H1 (cell line): Measurements from ENCODE around the gene SH3GL1. TPM values are rescaled to one million over a fixed set of nuclear protein-coding genes. Genes with fewer than 3 reads are reported as not detected.
A peak's percentile ranks its signal among the peaks of the same experiment; 100 is the strongest.

Source experiments
- CTCF ChIA-PET: fragments of 300-600 bp; sonication (Branson Sonifier 250); formaldehyde crosslinking; loops from one replicate; lab custom pipeline; 2021; ENCODE audit not compliant: partially characterized antibody; lab: Charles Lee
- POLR2A ChIA-PET: fragments of 300-600 bp; sonication (Branson Sonifier 250); formaldehyde crosslinking; loops from one replicate; lab custom pipeline; 2021; ENCODE audit warnings: inconsistent platforms; ENCODE audit not compliant: partially characterized antibody; lab: Charles Lee
- DNase-seq, 2 experiments: peaks; one replicate each; pipeline versions ENCODE4 v3.0.0 to v3.0.0-alpha.2; 2010 to 2022; ENCODE audit warnings: low spot score in 2 of 2, low read depth in 1 of 2, mixed read lengths in 1 of 2
- FAIRE-seq: peaks from 2 replicates; lab custom pipeline; 2011; peaks lifted over from hg19 to GRCh38; lab: Jason Lieb, UNC
- H2AFZ ChIP-seq: 2 replicates; pipeline ENCODE4 v1.8.1; 2012; ENCODE audit warnings: low read length, inconsistent platforms
- H2AK5ac ChIP-seq: 2 replicates; pipeline ENCODE4 v1.6.1; 2013; ENCODE audit warnings: low read depth, low read length
- H2BK120ac ChIP-seq: replicated peaks from 2 replicates; pipeline ENCODE3; 2013; ENCODE audit warnings: low read depth, low read length, inconsistent platforms
- H2BK12ac ChIP-seq: 2 replicates; pipeline ENCODE4 v1.6.1; 2013; ENCODE audit warnings: low read depth, low read length
- H2BK15ac ChIP-seq: 2 replicates; pipeline ENCODE4 v1.6.1; 2013; ENCODE audit warnings: low read length
- H2BK20ac ChIP-seq: 2 replicates; pipeline ENCODE4 v1.6.1; 2013; ENCODE audit warnings: low read length
- H2BK5ac ChIP-seq: 2 replicates; pipeline ENCODE4 v1.6.1; 2013; ENCODE audit warnings: low read depth, low read length
- H3K14ac ChIP-seq: 2 replicates; pipeline ENCODE4 v1.6.1; 2013; ENCODE audit warnings: inconsistent platforms; ENCODE audit not compliant: insufficient read length
- H3K18ac ChIP-seq: 2 replicates; pipeline ENCODE4 v1.6.1; 2013; ENCODE audit warnings: low read length; ENCODE audit errors: extremely low read depth
- H3K23ac ChIP-seq: 2 replicates; pipeline ENCODE4 v1.6.1; 2013; ENCODE audit warnings: inconsistent platforms; ENCODE audit not compliant: insufficient read length
- H3K23me2 ChIP-seq: 2 replicates; pipeline ENCODE4 v1.6.1; 2013; ENCODE audit warnings: low read depth, low read length
- H3K27ac ChIP-seq: 2 replicates; pipeline ENCODE4 v1.6.1; 2011; ENCODE audit warnings: low read depth, low read length, inconsistent platforms
- H3K27me3 ChIP-seq, 4 experiments: replicated peaks in 1 of 4; 1 replicate in 1 of 4; 2 replicates in 3 of 4; pipeline versions ENCODE4 v1.6.1 to v1.8.1; 2011 to 2013; ENCODE audit warnings: low read length in 3 of 4, mild to moderate bottlenecking in 3 of 4, inconsistent platforms in 2 of 4, mixed read lengths in 2 of 4, moderate library complexity in 1 of 4; ENCODE audit not compliant: control insufficient read depth in 3 of 4, insufficient read depth in 3 of 4; ENCODE audit errors: extremely low read depth in 1 of 4
- H3K36me3 ChIP-seq, 4 experiments: 2 replicates each; pipeline versions ENCODE4 v1.6.1 to v1.8.1; 2011 to 2013; ENCODE audit warnings: mild to moderate bottlenecking in 4 of 4, low read length in 3 of 4, moderate library complexity in 2 of 4, control low read depth in 1 of 4, inconsistent platforms in 1 of 4; ENCODE audit not compliant: insufficient read depth in 4 of 4, control insufficient read depth in 2 of 4
- H3K4ac ChIP-seq: replicated peaks from 2 replicates; pipeline ENCODE3; 2013; ENCODE audit warnings: low read length, low read depth, mixed read lengths, inconsistent platforms; ENCODE audit not compliant: insufficient read length
- H3K4me1 ChIP-seq, 4 experiments: replicated peaks in 1 of 4; 1 replicate in 1 of 4; 2 replicates in 3 of 4; pipeline versions ENCODE4 v1.6.1 to v1.8.1; 2011 to 2013; ENCODE audit warnings: low read length in 3 of 4, inconsistent platforms in 2 of 4, mixed read lengths in 1 of 4; ENCODE audit not compliant: insufficient read depth in 4 of 4, control insufficient read depth in 3 of 4
- H3K4me2 ChIP-seq, 2 experiments: 2 replicates each; pipeline versions ENCODE4 v1.6.1 to v1.8.1; 2011 to 2013; ENCODE audit warnings: low read depth in 2 of 2, low read length in 2 of 2, control low read depth in 1 of 2, inconsistent platforms in 1 of 2, mild to moderate bottlenecking in 1 of 2; ENCODE audit not compliant: insufficient read depth in 1 of 2
- H3K4me3 ChIP-seq, 4 experiments: fragments of 200-600, 300-600 bp in 1 of 4; sonication (generic), shearing (Covaris generic), sonication (Bioruptor Twin) in 1 of 4; 2 replicates each; pipeline versions ENCODE4 v1.5.1 to v1.8.1; 2011 to 2016; ENCODE audit warnings: low read length in 4 of 4, low read depth in 3 of 4, control low read depth in 2 of 4, inconsistent platforms in 2 of 4, mild to moderate bottlenecking in 2 of 4, mixed read lengths in 1 of 4, moderate library complexity in 1 of 4; ENCODE audit not compliant: insufficient read depth in 2 of 4; ENCODE audit errors: extremely low read depth in 1 of 4
- H3K56ac ChIP-seq: replicated peaks from 2 replicates; pipeline ENCODE3; 2013; ENCODE audit warnings: low read depth, mild to moderate bottlenecking, mixed read lengths, low read length, inconsistent platforms; ENCODE audit not compliant: insufficient read length
- H3K79me1 ChIP-seq: 2 replicates; pipeline ENCODE4 v1.6.1; 2013; ENCODE audit warnings: low read depth, low read length, control low read depth
- H3K79me2 ChIP-seq, 2 experiments: 2 replicates each; pipeline versions ENCODE4 v1.6.1 to v1.8.1; 2012 to 2013; ENCODE audit warnings: low read length in 2 of 2, mild to moderate bottlenecking in 2 of 2, inconsistent platforms in 1 of 2; ENCODE audit not compliant: insufficient read depth in 2 of 2, control insufficient read depth in 1 of 2
- H3K9ac ChIP-seq, 4 experiments: replicated peaks in 1 of 4; 1 replicate in 1 of 4; 2 replicates in 3 of 4; pipeline versions ENCODE4 v1.6.1 to v1.8.1; 2011 to 2013; ENCODE audit warnings: low read depth in 3 of 4, low read length in 3 of 4, control low read depth in 2 of 4, mild to moderate bottlenecking in 2 of 4, moderate library complexity in 2 of 4, inconsistent platforms in 1 of 4; ENCODE audit errors: extremely low read depth in 1 of 4
- H3K9me3 ChIP-seq, 2 experiments: 2 replicates each; pipeline versions ENCODE4 v1.6.1 to v1.8.1; 2012 to 2013; ENCODE audit warnings: mild to moderate bottlenecking in 2 of 2, moderate library complexity in 2 of 2, control low read depth in 1 of 2, inconsistent platforms in 1 of 2, low read depth in 1 of 2, low read length in 1 of 2, mixed read lengths in 1 of 2; ENCODE audit not compliant: insufficient read depth in 2 of 2
- H4K20me1 ChIP-seq, 2 experiments: replicated peaks in 1 of 2; 2 replicates each; pipeline versions ENCODE3 to v1.8.1; 2011 to 2013; ENCODE audit warnings: inconsistent platforms in 2 of 2, low read length in 2 of 2, mild to moderate bottlenecking in 1 of 2; ENCODE audit not compliant: insufficient read depth in 2 of 2, control insufficient read depth in 1 of 2
- H4K5ac ChIP-seq: 2 replicates; pipeline ENCODE4 v1.6.1; 2013; ENCODE audit warnings: low read length, low read depth, mixed read lengths, inconsistent platforms; ENCODE audit not compliant: insufficient read length
- H4K8ac ChIP-seq: 2 replicates; pipeline ENCODE4 v1.8.0; 2013; ENCODE audit warnings: mild to moderate bottlenecking, moderate library complexity, low read length, inconsistent platforms; ENCODE audit not compliant: insufficient read depth; ENCODE audit errors: extremely low read depth
- H4K91ac ChIP-seq: replicated peaks from 2 replicates; pipeline ENCODE3; 2013; ENCODE audit warnings: low read length, mixed read lengths, inconsistent platforms; ENCODE audit not compliant: insufficient read length
- CTBP2 ChIP-seq: IDR thresholded peaks from 2 replicates; pipeline ENCODE4 v1.7.0; 2011; ENCODE audit warnings: borderline replicate concordance, mild to moderate bottlenecking, moderate library complexity, mixed read lengths, low read length; ENCODE audit not compliant: insufficient read depth, insufficient read length
- POLR2AphosphoS5 ChIP-seq: IDR thresholded peaks from 2 replicates; pipeline ENCODE4 v1.6.1; 2011; ENCODE audit warnings: low read depth, low read length
- WGBS, 2 experiments: shearing (Covaris generic) in 1 of 2; methylation state at CpG; one replicate each; pipeline versions ENCODE4 v1.1.6 to v1.1.7; 2013 to 2015; ENCODE audit warnings: low lambda C conversion rate in 2 of 2, mixed read lengths in 2 of 2, inconsistent platforms in 1 of 2, low coverage in 1 of 2, missing lambda C conversion rate in 1 of 2; ENCODE audit not compliant: insufficient replicate concordance in 2 of 2, insufficient coverage in 1 of 2, insufficient read length in 1 of 2; ENCODE audit errors: extremely low coverage in 1 of 2, missing lambda C conversion rate in 1 of 2; 5-methylcytosine and 5-hydroxymethylcytosine counted together
- polyA plus RNA-seq, 7 experiments: library from polyadenylated mRNA; depleted of rRNA in 3 of 7; stranded (reverse) in 5 of 7; unstranded in 2 of 7; fragments of >200 nt in 5 of 7; fragments of 200-250 nt in 2 of 7; gene quantifications; 1 replicate in 5 of 7; 2 replicates in 1 of 7; 4 replicates in 1 of 7; pipeline versions ENCODE4 v1.2.1 to v1.2.3, GENCODE V29; 2011 to 2013; ENCODE audit warnings: missing spikeins in 2 of 7, mixed read lengths in 2 of 7
- total RNA-seq: library from RNA; stranded (reverse); fragmentation: NEBNext Ultra II Directional; extraction: Animal tissue kit (Norgen Biotek cat#: 25700); gene quantifications from 2 replicates; pipeline ENCODE4 v1.2.1, GENCODE V29; 2021

SH3GL1 gene
- total and polyA plus RNA-seq, 2 of the 8 experiments (the other 6 are each of a cell fraction or from before 2014, with no cell fraction given), result 81.5 to 102 TPM

GRCh38 chr19:4367336-4367723 lies 33.0 kb downstream of the SH3GL1 start:
- Histone ChIP-seq H2AFZ (no peak overlapping the region), H3K9me3 (no peaks in the 10 kb centered on the region), H3K27ac (no peak overlapping the region), H4K5ac (no peak overlapping the region), H2AK5ac (no peak overlapping the region), H4K20me1 (peaks cover 22 to 45% of the 10 kb centered on the region in 2 experiments), H4K8ac (no peak overlapping the region), H3K14ac (no peak overlapping the region), H3K4me1 (peaks cover 0 to 14% (median 9%) of the 10 kb centered on the region in 4 experiments; a peak in 5 of 7 replicates), H3K18ac (no peak overlapping the region), H2BK120ac (no peak overlapping the region), H3K4ac (no peak overlapping the region), H3K36me3 (peaks cover 6 to 16% (median 7%) of the 10 kb centered on the region in 4 experiments; a peak in 5 of 8 replicates), H3K79me1 (peaks cover 28% of the 10 kb centered on the region), H3K4me2 (no peak overlapping the region), H2BK15ac (no peak overlapping the region), H2BK12ac (no peak overlapping the region; the same call in 1 of the 2 replicates), H3K9ac (no peak overlapping the region), H3K56ac (no peak overlapping the region), H2BK20ac (no peak overlapping the region), H3K27me3 (no peaks in the 10 kb centered on the region), H4K91ac (no peak overlapping the region), H2BK5ac (peak overlapping the region; percentile 30; the same call in 1 of the 2 replicates), H3K4me3 (no peak overlapping the region), H3K23ac (no peak overlapping the region), H3K79me2 (peaks cover 0 to 4% of the 10 kb centered on the region in 2 experiments; a peak in 1 of 4 replicates), H3K23me2 (no peaks in the 10 kb centered on the region)
- FAIRE-seq, result no peak
- ChIA-PET CTCF (interaction anchor here (1.0 to 2.9 kb wide), 4 partner anchors 9 to 232 kb away, joined by 3 to 18 read pairs (median 6); no protein-coding TSS in a partner anchor), POLR2A (interaction anchor here (0.8 to 13.0 kb wide), 4 partner anchors 10 to 37 kb away, joined by 3 to 72 read pairs (median 8); partner anchors contain the start of gene MPND)
- 90% methylated on average over 10 of the region's 10 CpGs; no CpG with 5 or more reads in 1 of the 2 experiments for WGBS, 2 experiments
- TF ChIP-seq POLR2AphosphoS5 (peak; percentile 41; the same call in 1 of the 2 replicates), CTBP2 (no peak)
- DNase-seq, result peak in 1 of 2 experiments; percentile 38
